HCEC 1CT (cell line): ENCODE measurements around the gene MLPH.

Experiments used
- DNase-seq: peaks from one replicate; pipeline ENCODE4 v3.0.0-alpha.2; 2017

MLPH gene

DNA sequence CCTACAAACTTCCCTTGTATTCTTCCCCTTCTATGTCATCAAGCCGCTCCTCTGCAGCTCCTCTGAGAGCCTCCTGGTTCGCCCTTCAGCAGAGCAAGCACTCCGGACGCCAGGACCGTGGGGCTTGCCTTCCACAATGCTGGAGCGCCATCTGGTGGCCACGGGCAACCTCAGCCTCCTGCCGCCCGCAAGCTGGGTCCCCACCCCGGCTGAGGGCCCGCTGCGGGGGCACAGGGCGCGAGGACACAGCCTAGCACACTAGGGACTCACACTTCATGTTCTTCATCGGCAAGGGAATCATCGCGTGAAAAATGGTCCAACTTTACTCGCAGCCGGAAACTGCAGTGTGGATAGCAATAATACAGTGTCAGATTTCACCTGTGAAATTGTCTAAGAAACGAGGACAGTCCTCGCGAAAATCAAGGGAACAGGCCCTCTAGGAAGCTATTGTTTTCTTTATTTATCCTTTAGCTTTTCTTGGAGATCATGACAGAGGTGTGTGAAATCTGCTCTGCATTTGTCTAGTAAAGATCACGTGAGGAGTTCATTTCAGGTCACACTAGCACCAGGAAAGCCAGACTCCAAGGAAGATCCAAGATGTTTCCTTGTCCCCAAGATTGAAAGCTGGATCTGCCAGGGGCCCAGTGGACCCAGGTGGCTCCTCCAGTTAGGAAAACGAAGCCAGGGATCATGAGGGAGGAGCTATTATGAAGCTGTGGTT lies 85.1 kb downstream of the MLPH start:
- peak; percentile 87 for DNase-seq

DNA sequence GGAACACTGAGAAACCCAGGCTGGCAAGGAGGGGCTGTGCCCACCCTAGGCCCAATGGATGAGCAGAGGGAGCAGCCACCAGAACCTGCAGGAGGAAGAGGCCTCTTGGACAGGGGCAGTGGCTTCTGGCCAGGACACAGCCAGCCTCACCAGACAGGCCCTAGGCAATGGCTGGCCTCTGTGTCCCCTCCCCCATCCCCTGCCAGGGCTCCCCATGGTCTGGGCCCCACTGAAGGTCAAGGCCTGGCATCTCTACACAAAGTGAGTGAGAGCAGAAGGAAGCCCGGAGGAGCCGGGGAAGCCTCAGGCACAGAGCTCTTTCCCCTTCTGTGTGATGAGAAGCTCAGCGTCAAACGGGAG lies 85.7 kb downstream of the MLPH start:
- DNase-seq, result no peak

DNA sequence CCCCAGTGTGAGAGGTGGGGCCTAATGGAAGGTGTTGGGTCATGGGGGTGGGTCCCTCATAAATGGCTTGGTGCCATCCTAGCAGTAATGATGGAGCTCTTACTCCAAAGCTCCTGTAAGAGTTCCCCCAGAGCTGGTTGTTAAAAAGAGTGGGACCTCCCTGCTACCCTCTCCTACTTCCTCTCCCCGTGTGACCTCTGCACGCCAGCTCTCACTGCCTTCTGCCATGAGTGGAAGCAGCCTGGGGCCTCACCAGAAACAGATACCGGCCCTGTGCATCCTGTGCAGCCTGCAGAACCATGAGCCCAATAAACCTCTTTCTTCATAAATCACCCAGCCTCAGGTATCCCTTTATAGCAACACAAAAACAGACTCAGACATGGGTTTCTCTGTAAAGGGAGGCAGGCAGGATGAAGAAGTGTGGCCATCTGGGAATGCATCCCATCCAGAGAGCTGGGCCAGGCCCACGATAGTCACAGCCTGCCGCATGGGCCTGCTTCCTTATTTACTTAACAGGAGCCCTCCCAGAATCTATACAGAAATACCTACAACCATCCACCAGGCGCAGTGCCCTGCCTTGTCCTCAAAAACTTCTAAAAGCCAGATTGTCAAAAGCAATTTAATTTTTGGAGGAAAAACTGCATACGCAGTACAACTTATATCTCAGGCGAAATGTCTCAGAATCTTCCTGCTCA lies 86.8 kb downstream of the MLPH start:
- DNase-seq, result no peak

DNA sequence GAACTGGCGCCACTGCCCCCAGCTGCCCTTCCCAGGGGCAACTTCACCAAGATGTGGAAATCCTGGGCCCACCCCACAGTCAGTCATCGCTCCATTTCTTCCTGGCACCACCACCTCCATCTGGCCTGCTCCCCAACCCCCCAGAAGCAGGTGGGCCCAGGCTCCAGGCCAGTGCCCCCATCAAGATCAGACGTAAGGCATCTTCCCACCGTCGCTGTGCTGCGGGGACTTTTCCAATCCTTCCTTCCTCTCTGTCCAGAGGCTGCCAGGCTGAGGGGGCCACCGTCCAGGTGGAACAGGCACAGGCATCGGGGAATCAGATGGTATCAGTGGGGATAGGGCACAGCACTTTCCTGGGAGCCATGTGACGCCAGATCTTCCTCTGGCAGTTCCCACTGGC lies 87.4 kb downstream of the MLPH start:
- DNase-seq, result no peak

DNA sequence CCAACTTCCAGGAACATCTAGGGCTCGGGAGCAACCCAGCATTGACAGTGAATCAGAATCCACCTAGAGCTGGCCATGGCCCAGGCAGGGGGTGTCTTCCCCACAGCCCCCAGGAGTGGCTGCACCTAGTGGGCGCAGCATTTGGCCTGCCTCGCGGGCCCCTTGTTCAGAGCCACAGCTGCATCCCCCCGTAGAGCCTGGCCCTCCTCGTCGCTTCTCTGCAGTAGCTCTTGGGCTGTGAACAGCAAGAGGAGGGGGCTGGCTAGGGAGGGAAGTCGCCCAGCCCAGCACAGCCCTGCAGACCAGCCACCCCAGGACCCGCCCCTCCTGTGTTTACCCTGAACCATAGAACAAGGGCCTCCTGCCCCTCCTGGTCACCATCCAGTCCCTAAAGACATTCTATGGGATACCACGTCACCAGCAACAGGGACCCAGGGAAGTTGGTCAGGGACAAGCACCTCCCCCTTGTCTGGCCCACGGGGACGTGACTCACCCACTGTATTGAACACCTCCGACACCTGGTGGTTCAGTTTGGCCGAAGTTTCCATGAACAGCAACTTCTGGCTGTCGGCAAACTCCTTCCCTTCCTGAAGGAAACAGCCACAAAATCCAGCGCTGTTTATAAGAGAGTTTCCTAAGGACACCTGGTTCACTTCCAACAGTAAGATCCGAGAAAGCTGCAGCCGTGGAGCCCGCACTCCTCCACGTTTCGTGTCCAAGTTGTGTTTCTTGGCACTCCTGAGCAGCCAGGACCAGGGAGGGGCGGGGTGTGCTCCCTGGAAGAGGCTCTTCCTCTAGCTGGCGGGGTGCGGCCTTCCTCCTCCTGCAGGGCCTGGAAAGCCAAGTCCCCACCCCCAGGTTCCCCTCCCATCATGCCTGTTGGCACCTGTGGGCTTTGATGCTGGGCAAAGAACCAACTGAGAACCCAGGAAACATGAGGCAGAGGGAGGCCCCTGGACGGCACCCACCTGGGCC lies 88.1 kb downstream of the MLPH start:
- no peak for DNase-seq

DNA sequence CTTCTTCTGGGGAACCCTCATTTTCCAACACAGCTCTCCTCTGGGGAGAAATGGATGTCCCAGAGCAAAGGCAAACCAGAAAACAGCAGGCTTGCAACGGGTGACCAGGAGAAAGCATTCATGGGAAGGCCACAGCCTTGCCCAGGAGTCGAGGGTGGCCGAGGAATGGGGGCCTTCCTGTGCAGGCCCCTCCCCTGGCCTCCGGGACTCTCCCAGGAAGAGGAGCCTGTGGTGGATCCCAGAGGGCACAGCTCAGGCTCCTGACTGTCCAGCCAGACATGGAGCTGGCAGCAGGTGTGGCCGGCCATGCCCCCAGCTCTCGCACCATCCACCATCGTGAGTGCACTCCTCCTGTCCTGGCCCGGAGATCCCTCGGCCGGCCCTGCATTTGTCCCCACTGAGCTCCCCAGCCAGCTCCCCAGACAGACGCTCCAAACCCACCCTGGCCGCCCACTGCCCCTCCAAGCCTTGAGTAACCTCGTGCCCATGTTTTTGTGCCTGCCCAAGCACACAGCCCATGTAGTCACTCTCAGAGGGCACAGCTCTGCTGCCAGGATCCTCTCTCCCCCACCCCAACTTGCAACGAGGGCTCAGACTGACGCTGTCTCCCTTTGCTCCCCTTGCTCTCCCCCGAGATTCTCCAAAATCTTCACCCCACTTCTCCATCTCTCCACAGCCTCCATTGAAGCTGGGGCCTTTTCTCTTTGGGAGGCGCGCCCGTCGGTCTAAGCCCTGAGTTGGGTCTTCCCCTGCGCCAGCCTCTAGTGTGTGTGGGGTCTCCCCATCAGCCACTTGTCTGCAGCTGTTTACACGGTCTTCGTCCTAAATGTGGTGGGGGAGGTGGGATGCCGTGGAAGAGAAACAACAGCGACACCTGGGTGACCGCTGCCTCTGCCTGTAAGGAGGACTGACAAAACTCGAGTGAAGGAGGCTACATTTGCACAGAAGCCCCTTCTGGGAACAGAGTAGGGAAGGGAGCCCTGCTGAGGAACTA lies 89.1 kb downstream of the MLPH start:
- no peak for DNase-seq

DNA sequence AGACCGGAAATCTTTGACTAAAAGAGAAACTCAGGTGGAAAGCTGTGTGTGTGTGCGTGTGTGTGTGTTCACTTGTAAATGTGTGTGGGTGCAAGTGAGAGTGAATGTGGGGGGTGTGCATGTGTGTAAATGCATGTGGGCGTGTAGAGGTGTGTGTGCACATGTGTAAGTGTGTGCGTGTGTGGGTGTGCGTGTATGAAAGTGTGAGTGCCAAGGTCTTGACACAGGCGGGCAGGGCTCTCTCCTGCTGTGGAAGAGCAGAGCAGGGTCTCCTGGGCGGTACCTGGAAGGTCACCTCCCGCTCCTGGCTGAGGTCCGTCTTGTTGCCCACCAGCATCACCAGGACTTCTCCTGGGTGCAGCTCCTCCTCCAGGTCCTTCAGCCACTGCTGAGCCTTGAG lies 89.9 kb downstream of the MLPH start:
- DNase-seq, result no peak

DNA sequence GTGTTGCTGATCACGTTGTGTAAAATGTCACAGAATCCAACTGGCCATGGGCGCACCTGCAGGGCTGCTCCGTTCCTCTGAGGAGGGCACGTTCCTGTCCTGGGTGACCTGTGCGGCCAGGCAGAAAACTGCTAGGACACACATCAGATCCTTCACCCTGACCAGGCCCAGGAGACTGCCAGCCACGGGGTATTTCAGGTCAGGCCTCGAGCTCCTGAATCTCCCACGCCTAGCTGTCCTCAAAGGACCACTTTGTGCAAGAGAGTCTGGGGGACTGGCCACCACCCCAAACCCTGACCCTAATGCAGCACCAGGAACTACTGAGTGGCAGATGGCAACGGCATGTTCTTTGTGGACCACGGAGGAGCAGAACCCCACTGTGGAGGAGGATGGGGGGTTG lies 90.4 kb downstream of the MLPH start:
- DNase-seq, result no peak

DNA sequence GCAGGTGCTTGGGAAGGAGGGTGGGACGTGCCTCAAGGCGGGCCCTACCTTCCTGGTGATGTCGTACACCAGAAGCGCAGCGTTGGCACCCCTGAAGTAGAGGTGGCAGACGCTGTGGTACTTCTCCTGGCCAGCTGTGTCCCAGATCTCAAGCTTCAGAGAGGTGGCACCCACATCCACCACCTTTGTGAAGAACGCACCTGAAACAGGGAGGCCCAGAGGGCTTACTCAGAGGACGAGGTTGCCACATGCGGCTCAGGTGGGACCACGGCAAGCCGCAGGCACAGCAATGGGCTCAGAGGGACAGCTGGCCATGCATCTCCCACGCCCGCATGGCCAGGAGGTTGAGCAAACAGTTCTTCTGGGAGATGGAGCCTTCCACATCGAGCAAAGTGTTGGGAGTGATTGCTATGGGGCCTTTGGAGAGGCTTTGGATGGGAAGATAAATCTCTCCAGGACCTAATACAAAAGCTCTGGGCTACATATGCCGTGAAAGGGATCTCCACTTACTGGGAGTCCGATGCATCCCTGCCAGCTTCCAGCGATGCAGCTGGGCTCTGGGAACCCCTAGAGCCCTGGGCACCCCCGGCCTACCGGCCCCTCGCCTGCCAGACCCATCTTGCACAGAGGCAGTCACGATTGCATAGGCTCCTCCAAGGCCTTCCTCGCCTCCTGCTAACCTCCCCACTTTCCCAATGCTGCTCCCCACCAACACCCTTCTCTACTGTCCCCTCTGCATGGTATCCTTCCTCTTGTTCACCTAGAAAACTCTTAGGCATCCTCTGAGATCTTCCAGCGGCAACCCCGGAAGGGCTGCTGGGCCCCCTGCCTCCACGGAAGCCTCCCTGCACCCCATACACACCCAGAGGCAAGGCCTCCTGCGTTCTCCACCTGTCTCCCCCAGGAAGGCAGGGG lies 91.2 kb downstream of the MLPH start:
- DNase-seq, result no peak

DNA sequence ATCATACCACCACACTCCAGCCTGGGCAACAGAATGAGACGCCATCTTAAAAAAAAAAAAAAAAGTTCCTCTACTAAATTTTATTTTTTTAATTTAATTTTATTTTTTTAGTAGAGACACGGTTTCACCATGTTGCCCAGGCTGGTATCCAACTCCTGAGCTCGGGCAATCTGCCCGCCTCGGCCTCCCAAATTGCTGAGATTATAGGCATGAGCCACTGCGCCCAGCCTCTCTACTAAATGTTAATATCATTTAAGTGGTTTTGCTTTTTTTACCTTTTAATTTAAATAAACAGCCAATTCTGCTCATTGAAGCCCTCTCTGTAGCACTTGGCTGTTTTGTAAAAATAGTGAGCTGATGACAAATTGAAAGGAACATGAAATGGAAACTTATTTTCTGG lies 94.3 kb downstream of the MLPH start:
- DNase-seq, result no peak

DNA sequence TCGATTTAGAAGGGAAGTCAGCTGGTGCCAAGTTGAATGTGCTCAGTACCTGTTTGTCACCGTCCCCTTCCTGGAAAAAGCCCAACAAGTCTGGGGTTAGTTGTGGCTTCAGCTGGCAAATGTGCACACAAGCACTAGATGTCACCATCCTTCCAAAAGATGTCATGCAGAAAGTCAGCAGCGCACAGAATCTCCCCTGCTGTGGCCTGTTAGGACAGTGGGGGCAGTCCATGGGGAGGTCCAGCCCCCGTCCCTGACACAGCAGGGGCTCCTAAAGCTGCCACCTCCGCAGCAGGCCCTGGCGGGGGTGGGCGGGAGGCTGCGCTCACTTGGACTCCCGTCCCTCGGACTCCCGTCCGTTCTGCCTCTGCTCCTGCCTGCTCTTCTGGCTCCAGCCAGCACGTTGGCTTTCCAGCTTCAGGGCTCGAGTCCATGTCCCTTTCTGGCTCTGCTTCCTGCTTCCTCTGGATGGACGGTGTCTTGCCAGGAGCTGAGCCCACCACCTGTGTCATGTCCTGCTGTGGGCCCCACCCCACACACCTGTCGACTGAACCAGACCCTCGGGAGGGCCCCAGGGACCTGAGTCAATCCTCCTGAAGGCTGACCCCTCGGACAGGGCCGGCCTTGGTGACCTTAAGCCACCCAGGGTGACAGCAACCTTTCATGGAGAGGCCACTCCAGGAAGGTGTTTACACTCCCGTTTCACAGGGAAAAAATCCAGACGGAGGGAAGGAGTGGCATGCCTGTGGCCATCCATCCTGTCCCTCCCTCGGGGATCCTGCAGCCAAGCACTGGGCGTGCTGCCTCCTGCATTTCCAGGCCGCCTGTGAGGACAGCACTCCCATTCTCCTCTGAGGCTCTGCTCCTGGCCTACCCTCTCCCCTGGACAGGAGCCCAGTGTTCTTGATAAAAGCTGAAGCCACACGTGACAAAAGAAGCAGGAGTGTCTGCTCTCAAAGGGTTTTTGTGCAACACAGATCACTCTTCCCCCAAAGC lies 95.0 kb downstream of the MLPH start:
- peak; percentile 42 for DNase-seq

DNA sequence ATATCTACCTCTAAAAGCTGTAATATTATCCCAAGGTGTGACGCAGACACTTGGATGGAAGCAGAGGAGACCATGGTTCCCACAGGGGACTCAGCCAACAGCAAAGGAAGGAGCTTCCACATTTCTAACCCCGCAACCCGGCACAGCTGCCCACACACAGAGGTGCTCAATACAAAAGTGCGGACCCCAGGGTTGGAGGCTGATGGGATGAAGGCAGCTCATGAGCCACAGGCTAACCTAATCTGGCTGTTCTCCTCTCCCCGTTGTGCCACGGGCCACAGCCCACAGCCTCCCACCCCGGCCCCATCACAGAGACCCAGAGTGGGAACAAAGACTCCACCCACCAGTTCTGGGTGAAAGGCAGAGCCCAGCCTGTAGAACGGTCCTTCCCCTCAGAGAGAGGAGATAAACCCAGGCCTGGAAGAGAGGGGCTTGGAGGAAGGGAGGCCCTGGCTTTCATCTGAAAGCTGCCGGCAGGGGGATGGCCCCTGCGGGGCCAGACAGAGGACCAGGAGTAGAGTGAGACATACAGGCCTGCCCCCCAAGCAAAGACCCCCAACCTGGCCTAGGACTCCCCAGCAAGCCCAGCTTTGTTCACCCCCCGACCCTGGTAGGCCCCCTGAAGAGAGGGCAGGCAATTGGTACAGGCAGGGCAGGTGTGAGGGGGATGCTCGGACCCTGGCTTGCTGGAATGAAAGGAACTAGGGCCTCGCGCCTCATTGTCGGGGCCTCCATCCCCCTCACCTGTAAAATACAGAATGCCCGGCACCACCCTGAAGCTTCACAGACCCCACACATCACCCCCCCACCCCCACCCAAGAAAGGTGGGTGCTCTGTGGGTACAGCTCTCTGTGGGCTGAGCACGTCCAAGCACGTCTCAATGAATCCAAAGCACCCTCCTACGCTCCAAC lies 96.6 kb downstream of the MLPH start:
- DNase-seq, result no peak

DNA sequence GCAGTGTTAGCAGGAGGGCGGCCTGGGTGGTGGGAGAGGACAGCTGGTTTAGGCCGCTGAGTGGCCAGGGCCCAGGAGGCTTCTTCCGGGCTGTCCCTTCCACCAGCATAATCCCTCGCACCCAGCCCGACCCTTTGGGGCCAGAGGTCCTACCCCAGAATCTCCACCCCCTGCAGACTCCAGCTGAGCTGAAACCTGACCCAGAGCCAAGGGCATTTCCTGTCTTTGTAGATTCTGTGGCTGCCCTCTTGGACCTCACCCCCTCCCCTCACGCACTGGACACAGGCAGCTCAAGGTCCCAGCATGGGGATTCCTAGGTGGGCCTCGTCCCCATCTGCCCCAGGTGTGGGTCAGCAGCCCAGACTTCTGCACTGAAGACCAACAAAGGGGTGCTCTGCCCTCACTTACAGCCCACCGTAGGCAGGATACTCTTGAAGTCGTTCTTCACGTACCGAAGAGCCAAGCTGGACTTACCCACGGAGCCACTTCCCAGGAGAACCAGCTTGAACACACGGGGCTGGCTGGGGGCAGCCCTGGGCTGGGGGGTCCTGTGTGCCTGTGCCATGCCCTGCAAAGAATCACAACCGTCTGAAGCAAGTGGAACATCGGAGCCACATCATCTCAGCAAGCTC lies 98.7 kb downstream of the MLPH start:
- no peak for DNase-seq

DNA sequence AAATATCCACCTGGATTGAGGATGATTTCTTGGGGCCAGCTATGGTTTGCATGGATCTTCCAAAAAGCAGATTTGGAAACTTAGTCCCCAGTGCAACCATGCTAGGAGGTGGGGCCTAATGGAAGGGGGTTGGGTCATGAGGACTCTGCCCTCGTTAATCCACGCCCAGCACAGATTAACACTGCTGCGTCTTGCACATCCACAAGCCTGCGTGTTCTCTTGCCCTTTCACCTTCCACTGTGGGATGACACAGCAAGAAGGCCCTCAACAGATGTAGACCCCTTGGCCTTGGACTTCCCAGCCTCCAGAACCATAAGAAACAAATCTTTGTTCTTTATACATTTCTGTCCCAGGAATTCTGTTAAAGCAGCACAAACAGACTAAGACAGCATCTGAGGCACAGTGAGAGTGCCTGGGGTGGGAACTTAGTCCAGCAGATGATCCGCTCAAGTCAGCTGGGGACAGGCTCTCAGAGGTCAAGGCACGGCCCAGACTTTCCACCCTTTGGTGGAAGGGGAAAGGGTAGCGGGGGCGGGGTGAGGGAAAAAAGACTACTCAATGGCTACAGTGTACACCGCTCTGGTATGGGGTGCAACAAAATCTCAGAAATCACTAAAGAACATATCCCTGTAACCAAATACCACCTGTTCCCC lies 101.1 kb downstream of the MLPH start:
- no peak for DNase-seq

DNA sequence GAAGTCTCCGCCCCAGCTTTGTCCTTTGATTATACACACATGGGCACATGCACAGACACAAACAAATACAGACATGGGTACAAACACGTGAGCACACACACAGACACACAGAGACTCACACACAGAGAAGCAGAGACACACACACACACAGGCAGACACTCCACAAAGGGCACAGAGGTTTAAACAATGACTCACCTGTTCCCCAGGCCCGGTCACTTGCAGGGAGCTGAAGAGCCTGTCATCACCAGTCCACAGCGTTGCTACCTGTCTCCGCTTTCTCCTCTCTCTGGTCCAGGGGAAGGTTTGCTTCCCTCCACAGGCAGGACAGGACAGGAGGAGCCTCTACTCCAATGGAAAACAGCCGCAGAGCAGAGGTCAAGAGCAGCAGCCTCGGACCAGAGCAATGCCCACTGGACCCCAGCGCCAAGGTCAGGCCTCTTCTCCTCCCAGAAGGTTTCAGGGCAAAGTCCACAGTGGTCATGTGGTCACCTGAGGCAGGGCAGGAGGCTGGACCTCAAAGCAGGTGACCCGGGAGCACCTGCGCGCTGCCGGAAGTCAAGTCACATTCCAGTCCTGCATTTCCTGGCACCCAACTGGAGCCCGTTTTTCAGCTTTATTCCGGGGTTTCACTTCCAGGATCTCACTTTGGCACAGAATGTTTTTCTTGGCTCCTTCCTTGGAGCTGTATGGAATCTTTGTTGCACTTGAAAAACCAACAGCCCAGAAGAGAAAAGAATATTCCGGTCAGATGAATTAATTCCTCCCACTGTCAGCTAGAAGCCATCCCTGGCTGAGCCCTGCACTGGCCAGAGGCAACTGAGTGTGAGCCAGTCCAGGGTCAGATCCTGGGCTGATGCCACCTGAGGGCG lies 103.5 kb downstream of the MLPH start, which contains the start of gene RAB17:
TSS of gene RAB17 (minus strand) at position 463 of the 869 bp plus-strand sequence. CDS start 4,580 bp downstream, outside the sequence.
- DNase-seq, result no peak

DNA sequence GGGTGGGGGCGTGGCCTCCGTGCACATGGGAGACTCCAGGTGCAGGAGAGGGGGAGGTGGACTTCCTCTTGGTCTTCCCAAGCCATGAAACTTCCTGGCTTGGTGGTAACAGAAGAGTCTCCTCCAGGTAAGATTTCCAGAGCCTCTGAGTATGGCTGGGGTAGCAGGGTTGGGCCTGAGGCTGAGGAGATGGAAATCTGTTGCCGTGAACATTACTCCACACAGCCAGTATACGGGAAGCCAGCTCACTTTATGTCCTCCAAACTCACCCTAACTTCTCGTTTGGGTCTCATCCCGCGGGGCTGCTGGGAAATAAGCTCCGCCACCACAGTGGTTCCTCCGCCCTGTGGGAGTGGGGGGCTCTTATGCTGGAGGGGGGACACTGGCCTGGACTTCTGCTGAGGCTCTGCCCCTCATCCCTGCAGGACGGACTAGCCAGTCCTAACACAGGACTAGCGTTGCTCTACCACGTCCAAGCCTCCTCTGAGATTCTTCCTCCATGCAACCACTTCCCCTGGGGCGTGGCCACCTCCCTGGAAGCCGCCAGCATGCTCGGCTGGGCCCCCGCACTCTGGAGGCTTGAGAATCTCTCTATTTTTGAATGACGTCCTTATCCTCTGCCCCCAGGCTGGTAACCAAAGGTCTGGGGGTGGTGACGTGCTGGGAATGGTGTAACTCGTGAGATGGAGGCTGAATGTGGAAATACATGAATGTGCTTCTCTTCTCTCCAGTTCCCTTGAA lies 104.3 kb downstream of the MLPH start:
- no peak for DNase-seq
